IMR-90 (cell line): ENCODE results near the gene ZNF44. TPM values are rescaled to one million over a fixed set of nuclear protein-coding genes. Genes with fewer than 3 reads are reported as not detected.

Source experiments
- ATAC-seq: fragments of 200-7000 bp; cut with Tn5 transposase; 2 replicates; pipeline ENCODE4 v1.9.1; 2020; ENCODE audit warnings: low read depth, mild to moderate bottlenecking, moderate library complexity
- BruUV-seq: library from RNA; stranded (reverse); fragments of 400-500 nt; replicated peaks from 2 replicates; lab custom pipeline; 2021; lab: Mats Ljungman, UMichigan
- CTCF ChIA-PET: fragments of 300-600 bp; formaldehyde crosslinking; extraction: SDS; loops from one replicate; lab custom pipeline; 2021; ENCODE audit warnings: antibody characterized with exemption; lab: Yijun Ruan, JAX
- POLR2A ChIA-PET: fragments of 300-600 bp; sonication (Branson Sonifier 250); formaldehyde crosslinking; loops from one replicate; lab custom pipeline; 2022; ENCODE audit warnings: antibody characterized with exemption; ENCODE audit not compliant: unreplicated experiment; lab: Charles Lee
- DNase-seq: peaks from one replicate; pipeline ENCODE4 v3.0.0; 2013
- H2AFZ ChIP-seq: replicated peaks from 2 replicates; pipeline ENCODE3; 2013; ENCODE audit warnings: low read length, mild to moderate bottlenecking; ENCODE audit not compliant: poor library complexity
- H2AK5ac ChIP-seq: 2 replicates; pipeline ENCODE4 v1.6.1; 2013; ENCODE audit warnings: low read depth, low read length, inconsistent platforms
- H2AK9ac ChIP-seq: replicated peaks from 2 replicates; pipeline ENCODE3; 2013; ENCODE audit warnings: mild to moderate bottlenecking, low read depth, low read length, moderate library complexity; ENCODE audit not compliant: poor library complexity
- H2BK120ac ChIP-seq: 2 replicates; pipeline ENCODE4 v1.6.1; 2013; ENCODE audit warnings: low read depth, low read length, inconsistent platforms
- H2BK15ac ChIP-seq: 3 replicates; pipeline ENCODE4 v1.6.1; 2013; ENCODE audit warnings: low read depth, low read length, inconsistent platforms
- H2BK20ac ChIP-seq: 2 replicates; pipeline ENCODE4 v1.6.1; 2013; ENCODE audit warnings: low read depth, mild to moderate bottlenecking, inconsistent platforms, low read length, moderate library complexity
- H2BK5ac ChIP-seq: 2 replicates; pipeline ENCODE4 v1.6.1; 2013; ENCODE audit warnings: mild to moderate bottlenecking, low read depth, low read length, inconsistent platforms; ENCODE audit not compliant: poor library complexity, severe bottlenecking
- H3K14ac ChIP-seq: replicated peaks from 2 replicates; pipeline ENCODE4 v1.6.1; 2013; ENCODE audit warnings: low read depth, low read length, inconsistent platforms
- H3K18ac ChIP-seq: 2 replicates; pipeline ENCODE4 v1.6.1; 2013; ENCODE audit warnings: low read depth, low read length, control low read depth
- H3K23ac ChIP-seq: 2 replicates; pipeline ENCODE4 v1.6.1; 2013; ENCODE audit warnings: low read depth, low read length, inconsistent platforms
- H3K27ac ChIP-seq: 2 replicates; pipeline ENCODE4 v1.5.1; 2013; ENCODE audit warnings: mild to moderate bottlenecking, control low read depth, low read length; ENCODE audit not compliant: insufficient read depth
- H3K27me3 ChIP-seq: 2 replicates; pipeline ENCODE4 v1.6.1; 2013; ENCODE audit warnings: low read length; ENCODE audit not compliant: control insufficient read depth, insufficient read depth
- H3K36me3 ChIP-seq: 2 replicates; pipeline ENCODE4 v1.6.1; 2013; ENCODE audit warnings: low read length, mixed read lengths; ENCODE audit not compliant: control insufficient read depth, insufficient read depth
- H3K4ac ChIP-seq: 2 replicates; pipeline ENCODE4 v1.6.1; 2013; ENCODE audit warnings: low read depth, low read length, inconsistent platforms
- H3K4me1 ChIP-seq: 2 replicates; pipeline ENCODE4 v1.6.1; 2013; ENCODE audit warnings: low read length, mixed read lengths; ENCODE audit not compliant: control insufficient read depth, insufficient read depth
- H3K4me2 ChIP-seq: 2 replicates; pipeline ENCODE4 v1.6.1; 2013; ENCODE audit warnings: low read depth, mild to moderate bottlenecking, control low read depth, low read length, moderate library complexity
- H3K4me3 ChIP-seq: 2 replicates; pipeline ENCODE4 v1.5.1; 2013; ENCODE audit warnings: low read depth, mild to moderate bottlenecking, control low read depth, low read length, moderate library complexity; ENCODE audit not compliant: insufficient read depth
- H3K56ac ChIP-seq: 2 replicates; pipeline ENCODE4 v1.6.1; 2013; ENCODE audit warnings: low read length, inconsistent platforms; ENCODE audit not compliant: insufficient read depth; ENCODE audit errors: extremely low read depth
- H3K79me1 ChIP-seq, 2 experiments: 2 replicates each; pipeline ENCODE4 v1.6.1; 2013; ENCODE audit warnings: low read length in 2 of 2, inconsistent platforms in 1 of 2, low read depth in 1 of 2
- H3K9ac ChIP-seq: 2 replicates; pipeline ENCODE4 v1.6.1; 2013; ENCODE audit warnings: low read depth, low read length, control low read depth
- H3K9me1 ChIP-seq: 2 replicates; pipeline ENCODE4 v1.6.1; 2013; ENCODE audit warnings: low read length, inconsistent platforms; ENCODE audit not compliant: insufficient read depth
- H3K9me3 ChIP-seq: 2 replicates; pipeline ENCODE4 v1.6.1; 2013; ENCODE audit warnings: low read length; ENCODE audit not compliant: control insufficient read depth, insufficient read depth
- H4K20me1 ChIP-seq: 2 replicates; pipeline ENCODE4 v1.6.1; 2013; ENCODE audit warnings: low read length, inconsistent platforms; ENCODE audit not compliant: insufficient read depth
- H4K5ac ChIP-seq: 2 replicates; pipeline ENCODE4 v1.6.1; 2013; ENCODE audit warnings: mild to moderate bottlenecking, low read depth, low read length, control low read depth
- H4K8ac ChIP-seq, 2 experiments: 2 replicates each; pipeline ENCODE4 v1.6.1; 2013; ENCODE audit warnings: low read depth in 2 of 2, low read length in 2 of 2, control low read depth in 1 of 2, inconsistent platforms in 1 of 2
- H4K91ac ChIP-seq: 2 replicates; pipeline ENCODE4 v1.6.1; 2013; ENCODE audit warnings: low read depth, low read length, inconsistent platforms; ENCODE audit not compliant: insufficient read depth
- BHLHE40 ChIP-seq: fragments of 150-350 bp; IDR thresholded peaks from 2 replicates; pipeline ENCODE4 v1.6.1; 2016; ENCODE audit warnings: mild to moderate bottlenecking, low read depth, low read length
- CEBPB ChIP-seq: IDR thresholded peaks from 2 replicates; pipeline ENCODE4 v1.6.1; 2012; ENCODE audit warnings: low read depth, low read length, improper control_type of control experiment
- CHD1 ChIP-seq: IDR thresholded peaks from 2 replicates; pipeline ENCODE4 v1.6.1; 2012; ENCODE audit warnings: low read depth, low read length, improper control_type of control experiment
- CTCF ChIP-seq: conservative IDR thresholded peaks from 2 replicates; pipeline ENCODE4 v1.5.1; 2012; ENCODE audit warnings: mild to moderate bottlenecking, low read depth, low read length, improper control_type of control experiment
- FOS ChIP-seq: fragments of 150-350 bp; IDR thresholded peaks from 2 replicates; pipeline ENCODE4 v1.6.1; 2016; ENCODE audit warnings: low read depth, low read length
- MAFK ChIP-seq: IDR thresholded peaks from 2 replicates; pipeline ENCODE4 v1.6.1; 2012; ENCODE audit warnings: low read depth, low read length, improper control_type of control experiment
- MAZ ChIP-seq: IDR thresholded peaks from 2 replicates; pipeline ENCODE4 v1.6.1; 2012; ENCODE audit warnings: low read depth, mild to moderate bottlenecking, low read length, improper control_type of control experiment, moderate library complexity, borderline replicate concordance
- MXI1 ChIP-seq: IDR thresholded peaks from 2 replicates; pipeline ENCODE4 v1.6.1; 2012; ENCODE audit warnings: low read depth, mild to moderate bottlenecking, low read length, moderate library complexity, borderline replicate concordance
- NFE2L2 ChIP-seq: fragments of 150-350 bp; IDR thresholded peaks from 2 replicates; pipeline ENCODE4 v1.6.1; 2016; ENCODE audit warnings: low read depth, mild to moderate bottlenecking, low read length
- POLR2A ChIP-seq: IDR thresholded peaks from 2 replicates; pipeline ENCODE4 v1.6.1; 2012; ENCODE audit warnings: mild to moderate bottlenecking, low read depth, low read length
- RAD21 ChIP-seq: IDR thresholded peaks from 2 replicates; pipeline ENCODE4 v1.6.1; 2012; ENCODE audit warnings: low read length, improper control_type of control experiment
- RCOR1 ChIP-seq: IDR thresholded peaks from 2 replicates; pipeline ENCODE4 v1.6.1; 2012; ENCODE audit warnings: mild to moderate bottlenecking, low read length, improper control_type of control experiment; ENCODE audit not compliant: insufficient replicate concordance
- RFX5 ChIP-seq: IDR thresholded peaks from 2 replicates; pipeline ENCODE4 v1.8.0; 2012; ENCODE audit warnings: low read depth, mild to moderate bottlenecking, low read length, moderate library complexity
- SMC3 ChIP-seq: fragments of 150-350 bp; IDR thresholded peaks from 2 replicates; pipeline ENCODE4 v1.6.1; 2016; ENCODE audit warnings: low read depth, mild to moderate bottlenecking, antibody characterized with exemption, low read length, moderate library complexity
- WGBS, 2 experiments: methylation state at CpG; one replicate each; pipeline versions ENCODE4 v1.1.5 to v1.1.7; 2013; ENCODE audit warnings: missing lambda C conversion rate in 2 of 2; ENCODE audit not compliant: insufficient read length in 1 of 2; ENCODE audit errors: extremely low coverage in 2 of 2; 5-methylcytosine and 5-hydroxymethylcytosine counted together
- dilution Hi-C: fragments of 300-500 bp; cut with HindIII; formaldehyde crosslinking; loops from one replicate; pipeline ENCODE4 v1.14.3; 2018; ENCODE audit warnings: low sequenced_read_pairs; ENCODE audit not compliant: unreplicated experiment
- in situ Hi-C: fragments of 300-500 bp; cut with MboI; formaldehyde crosslinking; loops from 3 replicates; pipeline ENCODE4 v1.14.3; 2019; ENCODE audit warnings: low sequenced_read_pairs, inconsistent platforms, mixed read lengths
- intact Hi-C: fragments of 100-400 bp; cut with micrococcal nuclease; formaldehyde crosslinking; loops from 2 replicates; pipeline ENCODE4 v1.10.0; 2022
- polyA plus RNA-seq, 3 experiments: library from polyadenylated mRNA; depleted of rRNA; stranded (reverse); fragments of >200 nt; gene quantifications; 2 replicates each; pipeline ENCODE4 v1.2.3, GENCODE V29; 2012; ENCODE audit warnings: low replicate concordance in 1 of 3
- total RNA-seq: library from RNA; depleted of rRNA; stranded (reverse); fragments of >200 nt; gene quantifications from 2 replicates; pipeline ENCODE4 v1.2.3, GENCODE V29; 2012
- TF ChIP-seq, protein P1 (sequence below): fragments of 150-350 bp; IDR thresholded peaks from 2 replicates; pipeline ENCODE4 v1.6.1; 2016; ENCODE audit warnings: low read depth, mild to moderate bottlenecking, low read length, moderate library complexity, borderline replicate concordance
- TF ChIP-seq, protein P2 (sequence below): fragments of 150-350 bp; IDR thresholded peaks from 2 replicates; pipeline ENCODE4 v1.6.1; 2017; ENCODE audit warnings: mild to moderate bottlenecking, antibody characterized with exemption, low read length, low read depth

Gene ZNF44
- total and polyA plus RNA-seq, 2 of the 4 experiments (the other 2 are of a cell fraction): 3.5 to 6.6 TPM

- H2AK9ac ChIP-seq: no peak overlapping the region
- no peak overlapping the region for H3K4me2 ChIP-seq
- TF ChIP-seq RAD21 (no peak), SMC3 (no peak), CEBPB (no peak), CHD1 (no peak), FOS (no peak), MAZ (no peak), MAFK (no peak), CTCF (no peak), MXI1 (no peak), RFX5 (no peak), RCOR1 (no peak), NFE2L2 (no peak), POLR2A (no peak), BHLHE40 (no peak)
- TF ChIP-seq, protein P1, sequence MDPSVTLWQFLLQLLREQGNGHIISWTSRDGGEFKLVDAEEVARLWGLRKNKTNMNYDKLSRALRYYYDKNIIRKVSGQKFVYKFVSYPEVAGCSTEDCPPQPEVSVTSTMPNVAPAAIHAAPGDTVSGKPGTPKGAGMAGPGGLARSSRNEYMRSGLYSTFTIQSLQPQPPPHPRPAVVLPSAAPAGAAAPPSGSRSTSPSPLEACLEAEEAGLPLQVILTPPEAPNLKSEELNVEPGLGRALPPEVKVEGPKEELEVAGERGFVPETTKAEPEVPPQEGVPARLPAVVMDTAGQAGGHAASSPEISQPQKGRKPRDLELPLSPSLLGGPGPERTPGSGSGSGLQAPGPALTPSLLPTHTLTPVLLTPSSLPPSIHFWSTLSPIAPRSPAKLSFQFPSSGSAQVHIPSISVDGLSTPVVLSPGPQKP: no peak
- TF ChIP-seq, protein P2, sequence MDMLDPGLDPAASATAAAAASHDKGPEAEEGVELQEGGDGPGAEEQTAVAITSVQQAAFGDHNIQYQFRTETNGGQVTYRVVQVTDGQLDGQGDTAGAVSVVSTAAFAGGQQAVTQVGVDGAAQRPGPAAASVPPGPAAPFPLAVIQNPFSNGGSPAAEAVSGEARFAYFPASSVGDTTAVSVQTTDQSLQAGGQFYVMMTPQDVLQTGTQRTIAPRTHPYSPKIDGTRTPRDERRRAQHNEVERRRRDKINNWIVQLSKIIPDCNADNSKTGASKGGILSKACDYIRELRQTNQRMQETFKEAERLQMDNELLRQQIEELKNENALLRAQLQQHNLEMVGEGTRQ: no peak
- H3K4me1 ChIP-seq: no peaks in the 10 kb centered on the region
- no peaks in the 10 kb centered on the region for H3K79me1 ChIP-seq
- H3K27ac ChIP-seq: no peak overlapping the region
- H3K9me1 ChIP-seq: no peaks in the 10 kb centered on the region
- ATAC-seq (no peak), DNase-seq (no peak)
- peaks cover 25% of the 10 kb centered on the region for H3K36me3 ChIP-seq
- no peak overlapping the region for H4K5ac ChIP-seq
- no peak overlapping the region for H3K14ac ChIP-seq
- no peak overlapping the region for H2BK5ac ChIP-seq
- H3K23ac ChIP-seq: no peak overlapping the region
- H2AFZ ChIP-seq: no peak overlapping the region
- BruUV-seq: no TSS peak
- intact Hi-C loops (no loop called here), in situ Hi-C loops (loop anchor here (10.0 kb wide), 1 partner anchor 84 kb away; no protein-coding TSS in a partner anchor), dilution Hi-C loops (no loop called here)
- 87% methylated on average over 3 of the region's 13 CpGs; no CpG with 5 or more reads in 1 of the 2 experiments for WGBS, 2 experiments
- ChIA-PET POLR2A (no interaction called here), CTCF (no interaction called here)
- no peak overlapping the region for H2BK20ac ChIP-seq
- H2AK5ac ChIP-seq: no peak overlapping the region
- H3K18ac ChIP-seq: no peak overlapping the region
- no peak overlapping the region for H3K56ac ChIP-seq
- H3K4ac ChIP-seq: no peak overlapping the region
- H4K91ac ChIP-seq: no peak overlapping the region
- no peak overlapping the region for H3K9ac ChIP-seq
- H3K27me3 ChIP-seq: no peaks in the 10 kb centered on the region
- H4K8ac ChIP-seq: no peak overlapping the region
- H3K9me3 ChIP-seq: peaks cover 44% of the 10 kb centered on the region
- H3K4me3 ChIP-seq: no peak overlapping the region
- no peaks in the 10 kb centered on the region for H4K20me1 ChIP-seq
- no peak overlapping the region for H2BK15ac ChIP-seq
- H2BK120ac ChIP-seq: no peak overlapping the region
Measured at GRCh38 chr19:12318782-12319413, 24.2 kb upstream of the ZNF44 start.
